Measurements from ENCODE around the gene DLG3.

- TF ChIP-seq CTCF (IDR thresholded peaks at IDR 0.05; ENCODE audit: low read length) (no peak), EZH2 (IDR thresholded peaks at IDR 0.05; ENCODE audit: borderline replicate concordance, low read length) (no peak)
These were observed 10.2 kb upstream of the DLG3 start for GRCh38 chrX:70434352-70434866.
